ENCODE results near the gene GNS.

Gene GNS

DNA sequence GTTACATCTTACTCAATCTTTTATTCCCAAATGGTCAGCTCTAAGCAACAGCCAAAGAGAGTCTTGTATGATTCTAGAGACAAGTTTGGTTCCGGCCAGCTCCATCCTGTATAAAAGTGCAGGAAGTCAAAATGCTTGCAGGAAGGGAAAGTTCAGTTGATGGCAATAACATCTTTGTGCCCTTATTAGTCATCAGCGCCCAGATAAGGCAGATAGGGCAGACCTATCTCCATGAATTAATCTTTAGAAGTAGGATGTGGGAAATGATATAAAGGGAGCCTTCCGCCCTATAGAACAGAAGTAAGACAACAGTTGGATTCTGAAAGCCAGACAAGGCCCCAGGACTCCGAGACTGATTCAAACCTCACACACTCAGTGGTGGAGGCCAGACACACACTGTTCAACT lies 6.4 kb downstream of the GNS start:
- peaks cover 26% of the 10 kb centered on the region for H3K4me1 Mint-ChIP-seq (ENCODE audit: low read depth)
- peaks cover 6% of the 10 kb centered on the region for H3K36me3 Mint-ChIP-seq
- H3K9me3 Mint-ChIP-seq (ENCODE audit: low read depth), result no peaks in the 10 kb centered on the region
- no peaks in the 10 kb centered on the region for H3K27me3 Mint-ChIP-seq
- H3K4me3 Mint-ChIP-seq, result no peak overlapping the region
- H3K27ac Mint-ChIP-seq, result peak overlapping the region; percentile 7

DNA sequence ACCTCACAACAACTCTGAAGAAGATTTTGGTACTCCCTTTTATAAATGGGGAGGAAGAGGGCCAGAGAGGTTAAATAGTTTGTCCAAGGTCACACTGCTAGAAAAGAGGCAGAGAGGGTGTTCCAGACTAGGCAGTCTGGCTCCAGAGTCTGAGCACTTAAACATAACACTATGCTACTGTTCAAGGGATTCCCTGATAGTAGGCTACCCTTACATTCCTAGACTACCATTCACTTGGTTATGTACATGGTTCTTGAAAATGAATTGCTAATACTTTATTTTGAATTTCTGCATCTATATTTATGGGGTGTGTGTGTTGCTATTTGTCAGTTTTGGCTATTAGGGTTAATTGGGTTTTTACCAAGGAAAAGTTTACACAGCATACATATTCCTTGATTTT lies 7.2 kb downstream of the GNS start:
- H3K4me1 Mint-ChIP-seq (ENCODE audit: low read depth), result peaks cover 20% of the 10 kb centered on the region
- H3K36me3 Mint-ChIP-seq, result peaks cover 9% of the 10 kb centered on the region
- no peaks in the 10 kb centered on the region for H3K9me3 Mint-ChIP-seq (ENCODE audit: low read depth)
- H3K27me3 Mint-ChIP-seq, result no peaks in the 10 kb centered on the region
- no peak overlapping the region for H3K4me3 Mint-ChIP-seq
- H3K27ac Mint-ChIP-seq, result no peak overlapping the region

DNA sequence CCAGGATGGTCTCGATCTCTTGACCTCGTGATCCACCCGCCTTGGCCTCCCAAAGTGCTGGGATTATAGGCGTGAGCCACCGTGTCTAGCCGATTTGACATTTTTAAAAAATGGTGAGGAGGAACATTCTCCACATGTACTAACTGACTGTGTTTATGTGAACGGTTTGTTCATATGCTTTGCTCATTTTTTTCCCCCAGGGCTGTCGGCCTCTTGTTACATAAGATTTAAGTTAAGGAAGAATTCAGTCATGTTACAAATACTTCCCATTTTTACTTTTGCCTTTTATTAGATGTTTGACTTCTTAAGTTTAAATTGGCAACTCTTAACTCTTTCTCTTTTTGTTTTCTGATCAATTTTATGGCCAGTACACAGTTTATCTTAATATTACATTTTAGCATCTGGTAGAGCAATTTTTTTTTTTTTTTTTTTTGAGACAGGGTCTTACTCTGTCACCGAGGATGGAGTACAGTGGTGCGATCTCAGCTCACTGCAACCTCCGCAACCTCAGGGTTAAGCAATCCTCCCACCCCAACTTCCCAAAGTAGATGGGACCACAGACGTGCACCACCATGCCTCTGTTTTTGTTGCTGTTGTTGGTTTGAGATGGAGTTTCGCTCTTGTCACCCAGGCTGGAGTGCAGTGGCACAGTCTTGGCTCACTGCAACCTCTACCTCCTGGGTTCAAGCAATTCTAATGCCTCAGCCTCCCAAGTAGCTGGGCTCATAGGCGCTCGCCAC lies 9.6 kb downstream of the GNS start:
- Mint-ChIP-seq H3K9me3 (ENCODE audit: low read depth) (no peaks in the 10 kb centered on the region), H3K36me3 (peaks cover 14% of the 10 kb centered on the region), H3K4me3 (no peak overlapping the region), H3K27me3 (no peaks in the 10 kb centered on the region), H3K27ac (no peak overlapping the region), H3K4me1 (ENCODE audit: low read depth) (peaks cover 6% of the 10 kb centered on the region)

DNA sequence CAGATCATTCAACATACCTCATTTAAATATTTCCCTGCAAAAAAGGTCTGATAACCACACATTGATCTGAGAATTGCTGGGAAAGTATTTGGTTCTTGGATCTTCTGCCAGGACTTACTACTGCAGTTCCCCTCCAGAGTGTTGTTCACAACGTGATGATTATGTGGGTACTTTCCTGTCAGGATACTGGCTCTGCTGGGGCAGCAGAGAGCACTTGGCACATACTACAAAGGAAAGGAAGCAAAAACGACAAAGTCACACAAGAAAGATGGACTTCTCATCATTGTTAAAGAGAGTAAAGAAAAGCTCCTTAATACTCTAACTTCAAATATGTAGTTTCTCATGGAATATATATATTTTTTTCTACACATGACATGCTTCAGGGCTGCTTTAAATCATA lies 11.5 kb downstream of the GNS start:
- Mint-ChIP-seq H3K36me3 (peaks cover 20% of the 10 kb centered on the region), H3K27ac (no peak overlapping the region), H3K4me1 (ENCODE audit: low read depth) (no peaks in the 10 kb centered on the region), H3K4me3 (no peak overlapping the region), H3K27me3 (no peaks in the 10 kb centered on the region), H3K9me3 (ENCODE audit: low read depth) (no peaks in the 10 kb centered on the region)

DNA sequence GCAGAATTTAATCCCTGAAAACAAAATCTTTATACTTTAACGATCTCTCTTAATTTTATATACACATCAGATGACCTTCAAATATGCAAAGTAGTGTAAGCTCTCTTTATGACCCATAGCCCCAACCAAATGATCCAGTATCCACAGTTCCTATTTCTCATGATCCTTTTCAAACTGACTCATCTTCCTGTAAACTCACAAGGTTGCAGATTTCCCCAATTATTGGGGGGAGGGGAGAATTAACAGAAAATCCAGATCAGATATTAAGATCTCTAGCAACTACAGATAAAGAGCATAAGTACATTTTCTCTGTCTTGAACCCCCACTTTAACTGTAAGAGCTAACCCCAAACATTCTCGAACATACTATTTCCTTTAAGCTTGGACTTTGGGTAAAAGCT lies 12.5 kb downstream of the GNS start:
- no peaks in the 10 kb centered on the region for H3K27me3 Mint-ChIP-seq
- H3K4me1 Mint-ChIP-seq (ENCODE audit: low read depth), result no peaks in the 10 kb centered on the region
- H3K27ac Mint-ChIP-seq, result no peak overlapping the region
- H3K36me3 Mint-ChIP-seq, result peaks cover 21% of the 10 kb centered on the region
- no peak overlapping the region for H3K4me3 Mint-ChIP-seq
- H3K9me3 Mint-ChIP-seq (ENCODE audit: low read depth), result no peaks in the 10 kb centered on the region

DNA sequence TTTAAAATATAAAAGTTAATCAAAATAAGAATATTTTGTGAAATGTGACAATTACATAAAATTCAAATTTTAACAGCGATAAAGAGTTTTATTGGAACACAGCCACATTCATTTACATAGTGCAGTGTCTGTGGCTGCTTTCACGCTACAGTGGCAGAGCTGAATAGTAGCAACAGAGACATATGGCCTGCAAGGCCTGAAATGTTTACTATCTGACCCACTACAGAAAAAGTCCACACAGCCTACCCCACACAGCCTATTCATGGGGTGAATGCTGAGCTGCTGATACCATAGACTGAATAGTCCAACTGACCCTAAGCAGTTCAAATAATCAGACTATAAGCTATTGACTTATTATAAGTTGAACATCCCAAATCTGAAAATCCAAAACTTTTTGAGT lies 13.2 kb downstream of the GNS start:
- no peak overlapping the region for H3K4me3 Mint-ChIP-seq
- no peaks in the 10 kb centered on the region for H3K27me3 Mint-ChIP-seq
- no peak overlapping the region for H3K27ac Mint-ChIP-seq
- H3K4me1 Mint-ChIP-seq (ENCODE audit: low read depth), result no peaks in the 10 kb centered on the region
- H3K36me3 Mint-ChIP-seq, result peaks cover 25% of the 10 kb centered on the region
- H3K9me3 Mint-ChIP-seq (ENCODE audit: low read depth), result no peaks in the 10 kb centered on the region

DNA sequence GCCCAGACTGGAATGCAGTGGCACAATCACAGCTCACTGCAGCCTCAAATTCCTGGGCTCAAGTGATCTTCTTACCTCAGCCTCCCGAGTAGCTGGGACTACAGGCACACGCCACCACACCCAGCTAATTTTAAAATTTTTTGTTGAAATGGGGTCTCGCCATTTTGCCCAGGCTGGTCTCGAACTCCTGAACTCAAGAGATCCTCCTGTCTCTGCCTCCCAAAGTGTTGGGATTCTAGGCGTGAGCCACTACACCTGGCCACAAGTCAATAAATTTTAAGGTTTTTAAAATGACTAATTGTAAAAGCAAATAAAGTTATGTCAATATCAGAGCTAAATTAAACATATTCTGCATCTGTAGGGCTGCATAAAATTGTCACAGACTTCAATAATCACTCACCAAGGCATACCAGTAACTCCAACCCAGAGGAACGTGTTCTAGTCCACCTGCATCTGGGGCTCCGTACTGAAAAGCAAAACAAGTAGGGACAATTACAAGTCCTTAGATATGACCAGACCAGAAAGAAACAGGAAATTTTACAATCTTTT lies 13.9 kb downstream of the GNS start:
- no peaks in the 10 kb centered on the region for H3K27me3 Mint-ChIP-seq
- H3K4me3 Mint-ChIP-seq, result no peak overlapping the region
- H3K9me3 Mint-ChIP-seq (ENCODE audit: low read depth), result no peaks in the 10 kb centered on the region
- H3K4me1 Mint-ChIP-seq (ENCODE audit: low read depth), result no peaks in the 10 kb centered on the region
- peaks cover 25% of the 10 kb centered on the region for H3K36me3 Mint-ChIP-seq
- H3K27ac Mint-ChIP-seq, result no peak overlapping the region

DNA sequence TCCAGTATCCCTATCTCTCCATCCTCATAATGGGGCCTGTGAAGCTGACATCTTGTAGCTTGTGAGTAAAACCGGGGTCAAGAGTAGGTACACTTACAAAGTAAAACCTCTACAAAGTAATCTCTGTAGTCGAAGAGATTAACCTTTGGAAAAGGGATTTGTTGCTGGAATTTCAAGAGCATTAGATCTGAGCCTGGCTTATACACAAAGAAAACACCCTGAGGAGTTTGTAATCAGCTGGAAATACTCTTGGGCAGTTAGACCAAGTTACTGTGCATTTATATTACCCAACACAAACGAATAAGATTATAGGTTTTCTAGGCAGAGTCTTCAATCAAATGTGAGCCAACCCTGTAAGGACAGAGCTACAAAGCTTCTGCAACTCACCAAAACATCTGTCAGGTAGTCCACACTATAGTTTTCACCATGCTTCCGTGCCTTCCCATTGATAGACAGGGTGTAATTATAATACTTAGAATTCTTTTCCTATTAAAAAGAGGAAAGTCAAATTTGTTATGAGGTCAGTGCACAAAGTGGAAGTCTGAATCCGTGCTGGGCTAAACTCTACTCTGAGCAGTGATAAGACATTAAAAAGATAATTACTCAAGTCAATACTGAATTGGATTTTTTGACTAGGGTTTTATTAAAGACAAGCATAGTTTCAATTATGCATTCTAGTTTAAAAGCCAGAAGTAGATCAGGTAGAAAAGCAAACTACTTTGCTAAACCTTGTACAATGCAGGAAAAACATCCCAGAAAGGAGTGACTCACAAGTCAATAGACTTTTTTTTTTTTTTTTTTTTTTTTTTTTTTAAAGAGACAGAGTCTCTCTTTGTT lies 14.6 kb downstream of the GNS start:
- no peaks in the 10 kb centered on the region for H3K9me3 Mint-ChIP-seq (ENCODE audit: low read depth)
- no peaks in the 10 kb centered on the region for H3K27me3 Mint-ChIP-seq
- no peak overlapping the region for H3K4me3 Mint-ChIP-seq
- H3K4me1 Mint-ChIP-seq (ENCODE audit: low read depth), result no peaks in the 10 kb centered on the region
- peaks cover 26% of the 10 kb centered on the region for H3K36me3 Mint-ChIP-seq
- no peak overlapping the region for H3K27ac Mint-ChIP-seq

DNA sequence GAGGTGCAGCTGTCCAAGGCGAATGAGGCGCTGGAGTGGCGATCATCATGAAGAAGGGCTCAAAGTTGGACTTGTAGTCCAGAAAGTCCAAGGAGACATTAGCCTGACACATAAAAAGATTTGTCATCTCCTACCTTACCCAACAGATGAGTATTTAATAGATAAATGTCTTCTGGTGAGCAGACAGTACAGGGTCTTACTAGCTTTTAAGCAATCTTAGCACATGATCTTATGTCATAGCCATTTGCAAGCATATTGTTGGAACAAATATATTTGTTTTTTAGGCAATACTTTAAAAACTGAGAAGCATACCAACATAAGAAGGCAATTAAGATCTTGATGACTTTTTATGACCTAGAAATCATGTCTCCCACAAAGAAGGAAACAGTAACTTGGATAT lies 16.0 kb downstream of the GNS start:
- H3K4me3 Mint-ChIP-seq, result no peak overlapping the region
- peaks cover 25% of the 10 kb centered on the region for H3K36me3 Mint-ChIP-seq
- H3K9me3 Mint-ChIP-seq (ENCODE audit: low read depth), result no peaks in the 10 kb centered on the region
- H3K27ac Mint-ChIP-seq, result no peak overlapping the region
- no peaks in the 10 kb centered on the region for H3K4me1 Mint-ChIP-seq (ENCODE audit: low read depth)
- no peaks in the 10 kb centered on the region for H3K27me3 Mint-ChIP-seq

DNA sequence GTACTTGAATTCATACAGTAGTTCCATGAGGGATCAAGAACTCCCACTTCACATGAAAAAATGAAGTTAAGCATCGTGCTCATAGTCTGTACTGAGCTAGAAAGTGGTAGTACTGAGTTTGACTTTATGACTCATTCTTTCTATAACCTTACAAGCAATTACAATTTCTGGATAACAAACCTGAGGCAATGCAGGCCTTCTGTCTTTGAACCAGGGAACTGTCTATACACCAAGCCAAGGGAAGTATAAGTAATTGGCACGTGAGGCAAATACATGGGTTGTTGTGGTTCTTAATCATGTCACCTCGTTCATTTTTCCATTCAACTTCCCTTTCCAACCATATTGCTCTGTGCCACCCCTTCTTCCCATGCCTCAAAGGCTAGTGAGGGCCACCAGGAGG lies 16.8 kb downstream of the GNS start:
- H3K36me3 Mint-ChIP-seq, result peaks cover 26% of the 10 kb centered on the region
- H3K4me1 Mint-ChIP-seq (ENCODE audit: low read depth), result peaks cover 4% of the 10 kb centered on the region
- no peak overlapping the region for H3K4me3 Mint-ChIP-seq
- no peaks in the 10 kb centered on the region for H3K27me3 Mint-ChIP-seq
- H3K27ac Mint-ChIP-seq, result no peak overlapping the region
- H3K9me3 Mint-ChIP-seq (ENCODE audit: low read depth), result no peaks in the 10 kb centered on the region

DNA sequence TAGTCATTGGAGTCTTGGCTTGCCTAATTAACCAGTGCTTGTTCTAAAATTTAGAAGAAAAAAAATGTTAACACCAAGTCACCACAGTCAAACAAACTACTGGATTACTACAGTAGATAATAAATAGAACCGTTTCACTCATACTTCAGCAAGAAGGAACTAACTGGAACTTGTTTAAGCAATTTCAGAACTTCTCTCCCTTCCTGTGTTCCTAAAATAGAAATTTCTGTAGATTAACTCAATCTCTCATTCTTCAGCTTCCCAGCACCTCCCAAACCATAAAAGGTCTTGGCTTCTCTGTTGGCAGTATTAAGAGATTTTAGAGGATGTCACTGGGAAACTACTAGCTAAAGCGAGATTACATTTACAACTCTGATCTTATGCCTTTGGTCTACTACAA lies 18.6 kb downstream of the GNS start:
- H3K4me3 Mint-ChIP-seq, result no peak overlapping the region
- H3K9me3 Mint-ChIP-seq (ENCODE audit: low read depth), result no peaks in the 10 kb centered on the region
- no peaks in the 10 kb centered on the region for H3K27me3 Mint-ChIP-seq
- H3K4me1 Mint-ChIP-seq (ENCODE audit: low read depth), result peaks cover 11% of the 10 kb centered on the region
- H3K36me3 Mint-ChIP-seq, result peaks cover 31% of the 10 kb centered on the region
- H3K27ac Mint-ChIP-seq, result no peak overlapping the region

DNA sequence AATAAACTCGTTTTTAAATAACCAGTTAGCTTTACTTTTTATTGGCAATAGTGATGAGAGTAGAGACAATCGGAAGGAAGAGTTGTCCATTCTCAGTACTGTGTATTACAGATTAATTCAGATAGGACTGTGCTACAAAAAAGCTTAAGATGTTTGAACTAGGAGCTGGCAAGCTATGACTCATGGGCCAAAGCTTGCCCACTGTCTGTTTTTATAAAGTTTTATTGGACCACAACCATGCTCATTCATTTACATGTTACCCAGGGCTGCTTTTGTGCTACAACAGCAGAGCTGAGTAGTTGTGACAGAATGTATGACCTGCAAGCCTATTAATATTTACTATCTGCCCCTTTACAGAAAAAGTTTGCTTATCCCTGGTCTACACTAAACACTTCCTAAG lies 19.4 kb downstream of the GNS start:
- no peaks in the 10 kb centered on the region for H3K27me3 Mint-ChIP-seq
- H3K9me3 Mint-ChIP-seq (ENCODE audit: low read depth), result no peaks in the 10 kb centered on the region
- peaks cover 29% of the 10 kb centered on the region for H3K36me3 Mint-ChIP-seq
- peak overlapping the region; percentile 54 for H3K27ac Mint-ChIP-seq
- H3K4me3 Mint-ChIP-seq, result no peak overlapping the region
- peaks cover 11% of the 10 kb centered on the region for H3K4me1 Mint-ChIP-seq (ENCODE audit: low read depth)

DNA sequence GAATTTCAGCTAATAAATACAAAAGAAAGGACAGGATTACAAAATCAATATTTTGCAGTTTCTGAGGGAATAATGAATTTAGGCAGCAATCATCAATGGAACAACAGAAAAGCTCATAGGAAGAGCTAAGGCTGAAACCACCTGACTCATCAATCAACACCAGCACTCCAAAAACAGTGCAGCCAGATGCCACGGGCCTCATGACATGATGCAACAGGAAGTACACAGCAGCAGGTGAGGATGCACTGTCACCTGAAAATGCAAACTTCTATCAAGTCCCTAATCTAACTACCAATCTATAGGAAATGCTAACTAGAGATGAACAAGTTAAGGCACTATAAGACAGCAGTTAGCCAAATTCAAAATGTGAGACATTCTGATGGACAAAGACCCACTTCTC lies 21.7 kb downstream of the GNS start:
- H3K36me3 Mint-ChIP-seq, result peaks cover 33% of the 10 kb centered on the region
- H3K4me3 Mint-ChIP-seq, result no peak overlapping the region
- peaks cover 11% of the 10 kb centered on the region for H3K4me1 Mint-ChIP-seq (ENCODE audit: low read depth)
- peak overlapping the region; percentile 47 for H3K27ac Mint-ChIP-seq
- H3K27me3 Mint-ChIP-seq, result no peaks in the 10 kb centered on the region
- H3K9me3 Mint-ChIP-seq (ENCODE audit: low read depth), result no peaks in the 10 kb centered on the region

DNA sequence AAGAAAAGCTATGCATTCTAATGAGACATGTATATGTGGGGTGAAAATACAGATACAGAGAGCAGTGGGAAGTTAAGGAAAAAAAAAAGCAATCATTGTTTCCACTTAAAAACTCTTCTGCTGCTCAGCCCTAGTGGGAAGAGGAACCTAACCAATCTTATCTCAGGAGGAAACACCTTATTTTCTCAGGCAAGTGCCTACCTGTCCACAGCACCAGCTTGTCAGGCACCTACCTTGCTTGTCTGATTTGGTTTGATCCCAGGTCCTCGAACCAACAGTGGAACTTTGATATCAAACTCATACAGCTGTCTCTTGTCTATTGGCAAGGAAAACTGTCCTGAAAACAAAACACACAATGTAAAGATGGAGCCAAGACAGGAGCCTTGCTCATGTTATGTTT lies 22.4 kb downstream of the GNS start:
- Mint-ChIP-seq H3K27me3 (no peaks in the 10 kb centered on the region), H3K9me3 (ENCODE audit: low read depth) (no peaks in the 10 kb centered on the region), H3K27ac (peak overlapping the region; percentile 6), H3K36me3 (peaks cover 33% of the 10 kb centered on the region), H3K4me1 (ENCODE audit: low read depth) (peaks cover 11% of the 10 kb centered on the region), H3K4me3 (no peak overlapping the region)

DNA sequence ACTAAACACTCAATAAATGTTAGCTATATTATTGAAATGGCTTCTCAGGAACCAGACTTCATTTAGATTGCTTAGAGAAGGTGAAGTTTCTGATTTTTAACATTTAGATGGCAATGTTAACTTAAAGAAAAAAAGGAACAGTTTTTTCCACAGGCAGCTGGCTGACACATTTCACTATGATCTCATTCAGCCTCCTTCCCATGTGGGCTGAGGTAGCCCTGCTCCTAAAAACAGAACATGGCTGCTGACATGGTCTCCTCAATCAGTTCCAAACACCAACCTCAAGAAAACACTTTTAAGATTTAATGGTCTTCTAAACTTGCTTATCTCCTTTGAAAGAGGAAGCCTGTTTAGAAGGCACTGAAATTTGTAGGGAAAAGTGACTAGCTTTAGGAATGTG lies 23.8 kb downstream of the GNS start:
- H3K27ac Mint-ChIP-seq, result no peak overlapping the region
- H3K4me3 Mint-ChIP-seq, result no peak overlapping the region
- no peaks in the 10 kb centered on the region for H3K27me3 Mint-ChIP-seq
- peaks cover 20% of the 10 kb centered on the region for H3K4me1 Mint-ChIP-seq (ENCODE audit: low read depth)
- H3K36me3 Mint-ChIP-seq, result peaks cover 36% of the 10 kb centered on the region
- H3K9me3 Mint-ChIP-seq (ENCODE audit: low read depth), result no peaks in the 10 kb centered on the region

All from activated naive CD8-positive, alpha-beta T cell (primary cell).